ENCODE measurements around the gene PACSIN3. TPM values are rescaled to one million over a fixed set of nuclear protein-coding genes. Genes with fewer than 3 reads are reported as not detected.
"Not testable (repeated sequence)": the region's sequence is repeated elsewhere in the genome, so short reads cannot be mapped to it uniquely, and the experiment has no call there.

PACSIN3 gene
- total RNA-seq, 6 experiments from 2014 or later, result 9.6 to 31.1 (median 25.0) TPM

DNA sequence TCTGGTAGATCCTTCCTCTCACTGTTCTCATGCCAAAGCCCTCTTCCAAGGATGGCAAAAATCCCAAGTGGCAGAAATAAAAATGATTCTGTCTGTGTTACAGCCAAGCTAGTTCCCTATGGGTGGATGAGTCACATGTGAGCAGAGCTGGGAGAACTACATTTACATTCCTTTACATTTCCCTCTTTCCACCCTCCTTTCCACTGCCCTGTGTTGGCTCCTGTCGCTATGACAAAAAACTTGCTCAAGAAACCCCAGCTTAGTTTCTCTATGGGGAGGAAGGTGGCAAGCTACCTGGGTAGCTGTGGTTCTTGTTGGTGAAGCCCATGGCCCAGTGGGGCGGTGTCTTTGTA is 18.4 kb upstream of the PACSIN3 start:
- WGBS (ENCODE audit: insufficient coverage, low coverage, low lambda C conversion rate, missing lambda C conversion rate), result 78% methylated on average over 2 of the region's 2 CpGs
- TF ChIP-seq POLR2A (IDR thresholded peaks at IDR 0.05), result no peak
- TF ChIP-seq, protein P1, sequence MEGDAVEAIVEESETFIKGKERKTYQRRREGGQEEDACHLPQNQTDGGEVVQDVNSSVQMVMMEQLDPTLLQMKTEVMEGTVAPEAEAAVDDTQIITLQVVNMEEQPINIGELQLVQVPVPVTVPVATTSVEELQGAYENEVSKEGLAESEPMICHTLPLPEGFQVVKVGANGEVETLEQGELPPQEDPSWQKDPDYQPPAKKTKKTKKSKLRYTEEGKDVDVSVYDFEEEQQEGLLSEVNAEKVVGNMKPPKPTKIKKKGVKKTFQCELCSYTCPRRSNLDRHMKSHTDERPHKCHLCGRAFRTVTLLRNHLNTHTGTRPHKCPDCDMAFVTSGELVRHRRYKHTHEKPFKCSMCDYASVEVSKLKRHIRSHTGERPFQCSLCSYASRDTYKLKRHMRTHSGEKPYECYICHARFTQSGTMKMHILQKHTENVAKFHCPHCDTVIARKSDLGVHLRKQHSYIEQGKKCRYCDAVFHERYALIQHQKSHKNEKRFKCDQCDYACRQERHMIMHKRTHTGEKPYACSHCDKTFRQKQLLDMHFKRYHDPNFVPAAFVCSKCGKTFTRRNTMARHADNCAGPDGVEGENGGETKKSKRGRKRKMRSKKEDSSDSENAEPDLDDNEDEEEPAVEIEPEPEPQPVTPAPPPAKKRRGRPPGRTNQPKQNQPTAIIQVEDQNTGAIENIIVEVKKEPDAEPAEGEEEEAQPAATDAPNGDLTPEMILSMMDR (IDR thresholded peaks at IDR 0.05), result no peak
- intact Hi-C loops (cut with DNase I), result loop anchor here in 1 of 2 donors (10.0 kb wide), 1 partner anchor 60 kb away; no protein-coding TSS in a partner anchor
- H3K27ac ChIP-seq, result no peak overlapping the region
- ATAC-seq, result no peak
- H3K9me3 ChIP-seq, result no peaks in the 10 kb centered on the region
- H3K4me1 ChIP-seq, result peaks cover 0 to 8% (median 0%) of the 10 kb centered on the region in 4 donors
- DNase-seq, result no peak
- no peaks in the 10 kb centered on the region for H3K36me3 ChIP-seq
- H3K4me3 ChIP-seq, result no peak overlapping the region
- H3K27me3 ChIP-seq, result no peaks in the 10 kb centered on the region

DNA sequence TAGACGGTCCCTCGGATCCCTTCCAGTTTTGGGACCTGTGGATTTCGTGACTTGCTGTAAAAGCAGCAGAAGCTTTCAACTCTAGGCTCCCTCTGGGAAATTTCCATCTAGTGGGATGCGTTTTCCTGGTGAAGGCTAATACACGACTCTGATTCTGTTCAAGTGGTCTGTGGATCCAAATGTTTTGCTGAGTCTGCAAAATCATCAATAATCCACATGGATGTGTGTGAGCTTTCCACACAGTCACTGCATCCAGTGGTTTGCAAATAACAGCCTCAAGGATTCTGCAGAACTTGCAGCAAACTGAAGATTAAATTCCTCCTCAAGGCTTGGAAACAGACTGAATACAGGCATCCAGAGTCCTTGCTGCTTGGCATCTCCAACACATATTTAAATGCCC is 16.3 kb upstream of the PACSIN3 start:
- Histone ChIP-seq H3K27ac (no peak overlapping the region), H3K9me3 (no peaks in the 10 kb centered on the region), H3K4me3 (no peak overlapping the region), H3K27me3 (no peaks in the 10 kb centered on the region), H3K36me3 (no peaks in the 10 kb centered on the region), H3K4me1 (no peaks in the 10 kb centered on the region)
- 75% methylated on average over 3 of the region's 5 CpGs for WGBS (ENCODE audit: insufficient coverage, low coverage, low lambda C conversion rate, missing lambda C conversion rate)
- TF ChIP-seq, protein P1 (IDR thresholded peaks at IDR 0.05), result no peak
- TF ChIP-seq POLR2A (IDR thresholded peaks at IDR 0.05), result no peak
- DNase-seq (no peak), ATAC-seq (no peak)
- intact Hi-C loops (cut with DNase I), result loop anchor here in 1 of 2 donors (10.0 kb wide), 1 partner anchor 58 kb away; no protein-coding TSS in a partner anchor

DNA sequence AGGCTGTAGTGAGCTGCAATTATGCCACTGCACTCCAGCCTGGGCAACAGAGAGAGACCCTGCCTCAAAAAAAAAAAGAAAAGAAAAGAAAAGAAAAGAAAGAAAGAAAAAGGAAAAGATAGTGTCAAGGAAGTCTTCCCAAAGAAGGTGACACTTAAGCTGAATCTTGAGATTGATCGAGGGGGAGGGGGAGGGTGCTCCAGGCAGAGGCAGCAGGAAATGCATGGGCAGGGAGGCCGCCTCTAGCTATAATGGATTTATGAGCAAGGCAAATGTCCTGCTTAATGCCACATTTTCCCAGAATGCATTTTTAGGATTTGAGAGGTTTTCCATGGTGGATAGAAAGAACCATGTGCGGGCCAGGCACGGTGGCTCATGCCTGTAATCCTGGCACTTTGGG is 14.8 kb upstream of the PACSIN3 start:
- no peak for ATAC-seq
- TF ChIP-seq, protein P1 (IDR thresholded peaks at IDR 0.05), result no peak
- no peak for TF ChIP-seq POLR2A (IDR thresholded peaks at IDR 0.05)
- no peaks in the 10 kb centered on the region for H3K36me3 ChIP-seq
- H3K4me1 ChIP-seq, result no peaks in the 10 kb centered on the region
- no peaks in the 10 kb centered on the region for H3K27me3 ChIP-seq
- no peaks in the 10 kb centered on the region for H3K9me3 ChIP-seq
- H3K4me3 ChIP-seq, result no peak overlapping the region
- no peak for DNase-seq
- no peak overlapping the region for H3K27ac ChIP-seq
- 71% methylated on average over 2 of the region's 4 CpGs for WGBS (ENCODE audit: insufficient coverage, low coverage, low lambda C conversion rate, missing lambda C conversion rate)
- intact Hi-C loops (cut with DNase I), result loop anchor here in 1 of 2 donors (10.0 kb wide), 1 partner anchor 56 kb away; no protein-coding TSS in a partner anchor

DNA sequence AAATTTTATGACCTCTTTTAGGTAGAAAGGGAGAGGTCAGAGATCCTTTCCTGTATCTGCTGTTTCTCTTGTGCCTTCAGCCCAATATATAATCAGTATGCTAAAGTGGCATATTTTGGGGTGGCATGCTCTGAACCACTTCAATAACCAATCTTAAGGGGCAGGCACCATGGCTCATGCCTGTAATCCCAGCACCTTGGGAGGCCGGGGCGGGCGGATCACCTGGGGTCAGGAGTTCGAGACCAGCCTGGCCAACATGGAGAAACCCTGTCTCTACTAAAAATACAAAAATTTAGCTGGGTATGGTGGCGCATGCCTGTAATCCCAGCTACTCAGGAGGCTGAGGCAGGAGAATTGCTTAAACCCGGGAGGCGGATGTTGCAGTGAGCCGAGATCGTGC is 11.9 kb upstream of the PACSIN3 start:
- H3K27ac ChIP-seq; H3K36me3 ChIP-seq; intact Hi-C loops (cut with DNase I); DNase-seq; H3K27me3 ChIP-seq; ATAC-seq; H3K9me3 ChIP-seq; H3K4me3 ChIP-seq; H3K4me1 ChIP-seq: not testable (repeated sequence)
- 100% methylated on average over 2 of the region's 9 CpGs for WGBS (ENCODE audit: insufficient coverage, low coverage, low lambda C conversion rate, missing lambda C conversion rate)

DNA sequence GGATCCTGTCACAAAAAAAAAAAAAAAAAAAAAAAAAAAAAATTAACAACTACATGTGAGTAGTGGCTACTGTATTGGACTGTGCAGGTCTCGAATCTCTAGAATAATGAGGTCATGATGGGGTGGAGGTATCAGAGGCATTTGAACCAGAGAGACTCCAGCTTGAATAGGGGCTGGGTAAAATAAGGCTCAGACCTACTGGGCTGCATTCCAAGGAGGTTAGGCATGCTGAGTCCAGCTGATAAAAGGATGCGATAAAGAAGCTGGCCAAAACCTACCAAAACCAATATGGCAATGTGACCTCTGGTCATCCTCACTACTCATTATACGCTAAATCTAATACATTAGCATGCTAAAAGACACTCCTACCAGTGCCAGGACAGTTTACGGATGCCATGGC is 5.9 kb upstream of the PACSIN3 start:
- Histone ChIP-seq H3K27me3 (no peaks in the 10 kb centered on the region), H3K4me1 (peaks cover 0 to 28% (median 11%) of the 10 kb centered on the region in 4 donors), H3K9me3 (no peaks in the 10 kb centered on the region), H3K36me3 (no peaks in the 10 kb centered on the region), H3K27ac (no peak overlapping the region), H3K4me3 (no peak overlapping the region)
- intact Hi-C loops (cut with DNase I), result no loop called here
- no peak for TF ChIP-seq POLR2A (IDR thresholded peaks at IDR 0.05)
- TF ChIP-seq, protein P1 (IDR thresholded peaks at IDR 0.05), result no peak
- WGBS (ENCODE audit: insufficient coverage, low coverage, low lambda C conversion rate, missing lambda C conversion rate), result 45% methylated on average over 4 of the region's 4 CpGs
- DNase-seq (no peak), ATAC-seq (no peak)

DNA sequence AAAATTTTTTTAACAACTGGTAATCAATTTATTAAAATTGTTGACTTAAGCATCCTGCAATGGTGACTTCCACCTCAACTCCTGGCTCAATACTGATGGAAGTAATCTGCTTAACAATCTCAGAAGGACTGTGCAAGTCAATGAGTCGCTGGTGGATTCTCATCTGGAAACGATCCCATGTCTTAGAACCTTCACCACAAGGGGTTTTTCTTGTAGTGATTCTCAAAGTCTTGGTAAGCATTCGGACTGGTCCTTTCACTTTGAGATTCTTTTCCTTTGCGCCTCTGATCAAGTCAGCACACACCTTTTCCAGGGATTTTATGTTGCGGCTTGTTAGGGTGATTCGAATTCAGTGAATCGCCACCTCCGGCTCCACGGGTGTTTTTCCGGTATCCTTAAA is 4.9 kb upstream of the PACSIN3 start:
- intact Hi-C loops (cut with DNase I), result not testable (repeated sequence)

More for the DNA sequence above, 4.9 kb upstream of the PACSIN3 start:
- not testable (repeated sequence) for H3K36me3 ChIP-seq, H3K27me3 ChIP-seq, H3K9me3 ChIP-seq, ATAC-seq, DNase-seq, H3K27ac ChIP-seq, H3K4me3 ChIP-seq
- peaks cover 0 to 36% (median 15%) of the 10 kb centered on the region in 4 donors for H3K4me1 ChIP-seq
- 86% methylated on average over 10 of the region's 10 CpGs for WGBS (ENCODE audit: insufficient coverage, low coverage, low lambda C conversion rate, missing lambda C conversion rate)

Data from right lobe of liver (tissue), 6 donors.